ENCODE data around the gene RUNX1. TPM values are rescaled to one million over a fixed set of nuclear protein-coding genes. Genes with fewer than 3 reads are reported as not detected.

Gene RUNX1
- total and polyA plus RNA-seq, 2 of the 13 experiments (the other 11 are each of a cell fraction or from before 2014, with no cell fraction given): 5.4 to 6.4 TPM

GRCh38 chr21:34865400-34866241 is 183.5 kb downstream of the RUNX1 start (continued):
- TF ChIP-seq TEAD3 (CRISPR knock-in tag; optimal IDR thresholded peaks at IDR 0.05; ENCODE audit: borderline replicate concordance): peak; percentile 71
- peak; percentile 32; the same call in 1 of the 2 replicates for TF ChIP-seq HNF1B (CRISPR knock-in tag; IDR thresholded peaks at IDR 0.05)
- peak; percentile 67; the same call in 1 of the 2 replicates for TF ChIP-seq ZNF780A (CRISPR knock-in tag; IDR thresholded peaks at IDR 0.05)
- no peak for TF ChIP-seq RAD51 (IDR thresholded peaks at IDR 0.05; ENCODE audit: borderline replicate concordance)
- TF ChIP-seq ZNF33A (CRISPR knock-in tag; IDR thresholded peaks at IDR 0.05; ENCODE audit: borderline replicate concordance): no peak
- no peak for TF ChIP-seq ZNF720 (CRISPR knock-in tag; IDR thresholded peaks at IDR 0.05)
- TF ChIP-seq MTF2 (CRISPR knock-in tag; IDR thresholded peaks at IDR 0.05; ENCODE audit: borderline replicate concordance): no peak
- no peak for TF ChIP-seq ZNF12 (CRISPR knock-in tag; IDR thresholded peaks at IDR 0.05)
- peak; percentile 87 for TF ChIP-seq ZNF263 (CRISPR knock-in tag; IDR thresholded peaks at IDR 0.05)
- peak; percentile 89 for TF ChIP-seq NR2F6 (IDR thresholded peaks at IDR 0.05)
- peak; percentile 88 for TF ChIP-seq NR2F6 (CRISPR knock-in tag; IDR thresholded peaks at IDR 0.05)
- 0 out of 2 replicates have a peak, but pooled peaks have one; percentile 32 for TF ChIP-seq ZNF318 (CRISPR knock-in tag; IDR thresholded peaks at IDR 0.05)
- TF ChIP-seq SMAD1 (CRISPR knock-in tag; IDR thresholded peaks at IDR 0.05; ENCODE audit: borderline replicate concordance, low read depth): no peak
- TF ChIP-seq SP5 (CRISPR knock-in tag; IDR thresholded peaks at IDR 0.05; ENCODE audit: borderline replicate concordance, low read depth): peak; percentile 40; the same call in 1 of the 2 replicates
- no peak for TF ChIP-seq ZBED4 (CRISPR knock-in tag; IDR thresholded peaks at IDR 0.05; ENCODE audit: borderline replicate concordance)
- TF ChIP-seq TRIM24 (CRISPR knock-in tag; IDR thresholded peaks at IDR 0.05): no peak

Measured in HepG2 (cell line).